Tibial nerve (tissue), 3 donors: Measurements from ENCODE around the gene TMCC2.

Experiments used
- POLR2A ChIP-seq, 2 donors: fragments of 450-650 bp; IDR thresholded peaks; one replicate each; pipeline ENCODE4 v1.6.1; 2017; ENCODE audit warnings: antibody characterized with exemption in 2 of 2, mild to moderate bottlenecking in 2 of 2, moderate library complexity in 2 of 2
- TF ChIP-seq, protein P1 (sequence below), 5 experiments: fragments of 200-600 bp in 3 of 5; fragments of 450-650 bp in 2 of 5; sonication (generic) in 3 of 5; IDR thresholded peaks; one replicate each; pipeline ENCODE4 v1.5.1; 2016 to 2019; ENCODE audit warnings: antibody characterized with exemption in 5 of 5, mild to moderate bottlenecking in 3 of 5, moderate library complexity in 2 of 5

DNA sequence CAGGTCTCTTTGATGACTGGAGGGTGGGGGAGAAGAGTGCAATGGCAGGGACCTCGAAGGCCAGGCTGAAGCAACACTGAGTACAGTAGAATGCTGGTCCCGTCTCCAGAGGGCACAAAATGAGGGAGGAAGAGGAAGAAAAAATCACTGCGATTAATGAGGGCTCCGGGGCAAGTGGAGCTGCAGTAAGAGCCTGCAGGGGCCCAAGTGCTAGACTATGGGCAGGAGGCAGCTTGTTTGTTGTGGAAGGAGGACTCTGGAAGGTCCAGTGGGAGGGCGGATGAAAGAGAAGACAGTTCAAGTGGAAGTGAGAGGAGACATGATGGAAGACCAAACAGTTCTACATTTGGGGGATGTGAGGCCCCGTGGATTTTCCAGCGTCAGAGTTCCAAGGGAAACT, 17.4 kb downstream of the TMCC2 start:
- no peak for TF ChIP-seq POLR2A (IDR thresholded peaks at IDR 0.05)
- TF ChIP-seq, protein P1, sequence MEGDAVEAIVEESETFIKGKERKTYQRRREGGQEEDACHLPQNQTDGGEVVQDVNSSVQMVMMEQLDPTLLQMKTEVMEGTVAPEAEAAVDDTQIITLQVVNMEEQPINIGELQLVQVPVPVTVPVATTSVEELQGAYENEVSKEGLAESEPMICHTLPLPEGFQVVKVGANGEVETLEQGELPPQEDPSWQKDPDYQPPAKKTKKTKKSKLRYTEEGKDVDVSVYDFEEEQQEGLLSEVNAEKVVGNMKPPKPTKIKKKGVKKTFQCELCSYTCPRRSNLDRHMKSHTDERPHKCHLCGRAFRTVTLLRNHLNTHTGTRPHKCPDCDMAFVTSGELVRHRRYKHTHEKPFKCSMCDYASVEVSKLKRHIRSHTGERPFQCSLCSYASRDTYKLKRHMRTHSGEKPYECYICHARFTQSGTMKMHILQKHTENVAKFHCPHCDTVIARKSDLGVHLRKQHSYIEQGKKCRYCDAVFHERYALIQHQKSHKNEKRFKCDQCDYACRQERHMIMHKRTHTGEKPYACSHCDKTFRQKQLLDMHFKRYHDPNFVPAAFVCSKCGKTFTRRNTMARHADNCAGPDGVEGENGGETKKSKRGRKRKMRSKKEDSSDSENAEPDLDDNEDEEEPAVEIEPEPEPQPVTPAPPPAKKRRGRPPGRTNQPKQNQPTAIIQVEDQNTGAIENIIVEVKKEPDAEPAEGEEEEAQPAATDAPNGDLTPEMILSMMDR (IDR thresholded peaks at IDR 0.05) = no peak
